Measurements from ENCODE around the gene TP53I13. TPM values are rescaled to one million over a fixed set of nuclear protein-coding genes. Genes with fewer than 3 reads are reported as not detected.
"Not testable (repeated sequence)": the region's sequence is repeated elsewhere in the genome, so short reads cannot be mapped to it uniquely, and the experiment has no call there.

The TP53I13 gene
- total and polyA plus RNA-seq, 2 donors from 2014 or later: 51.6 to 75.5 TPM

GRCh38 chr17:29557085-29557738 lies 11.3 kb upstream of the TP53I13 start:
- no peaks in the 10 kb centered on the region for H3K9me3 ChIP-seq (ENCODE audit: control insufficient read depth in 2 of 3, insufficient read depth in 1 of 3, low read length in 3 of 3)
- no peak for FAIRE-seq

GRCh38 chr17:29557739-29558116 lies 10.8 kb upstream of the TP53I13 start:
- no peak for FAIRE-seq
- Histone ChIP-seq H3K36me3 (ENCODE audit: control insufficient read depth in 2 of 3, insufficient read depth in 3 of 3, low read length in 3 of 3) (peaks cover 0 to 5% (median 4%) of the 10 kb centered on the region in 3 donors), H3K4me1 (ENCODE audit: control insufficient read depth in 2 of 3, insufficient read depth in 2 of 3, low read depth in 1 of 3, low read length in 3 of 3) (peaks cover 0 to 15% (median 11%) of the 10 kb centered on the region in 3 donors), H3K27ac (ENCODE audit: low read depth in 2 of 2, low read length in 2 of 2) (no peak overlapping the region), H3K4me3 (ENCODE audit: low read length in 3 of 3) (no peak overlapping the region), H3K9me3 (ENCODE audit: control insufficient read depth in 2 of 3, insufficient read depth in 1 of 3, low read length in 3 of 3) (no peaks in the 10 kb centered on the region), H3K9ac (ENCODE audit: low read length in 3 of 3) (no peak overlapping the region), H3K27me3 (ENCODE audit: control insufficient read depth, insufficient read depth, low read length) (no peaks in the 10 kb centered on the region)
- no peak for DNase-seq
- intact Hi-C loops (cut with DNase I): no loop called here
- TF ChIP-seq CTCF (IDR thresholded peaks at IDR 0.05; ENCODE audit: borderline replicate concordance, extremely low read depth, insufficient read depth): no peak

More at GRCh38 chr17:29557085-29557738, 11.3 kb upstream of the TP53I13 start:
- no peak for DNase-seq
- intact Hi-C loops (cut with DNase I): no loop called here
- no peak overlapping the region for H3K4me3 ChIP-seq (ENCODE audit: low read length in 3 of 3)
- no peaks in the 10 kb centered on the region for H3K27me3 ChIP-seq (ENCODE audit: control insufficient read depth, insufficient read depth, low read length)
- peaks cover 0 to 14% (median 11%) of the 10 kb centered on the region in 3 donors for H3K4me1 ChIP-seq (ENCODE audit: control insufficient read depth in 2 of 3, insufficient read depth in 2 of 3, low read depth in 1 of 3, low read length in 3 of 3)
- no peak for TF ChIP-seq CTCF (IDR thresholded peaks at IDR 0.05; ENCODE audit: borderline replicate concordance, extremely low read depth, insufficient read depth)
- peaks cover 0 to 5% (median 4%) of the 10 kb centered on the region in 3 donors for H3K36me3 ChIP-seq (ENCODE audit: control insufficient read depth in 2 of 3, insufficient read depth in 3 of 3, low read length in 3 of 3)
- no peak overlapping the region for H3K27ac ChIP-seq (ENCODE audit: low read depth in 2 of 2, low read length in 2 of 2)
- no peak overlapping the region for H3K9ac ChIP-seq (ENCODE audit: low read length in 3 of 3)

- H3K27me3 ChIP-seq (ENCODE audit: control insufficient read depth, insufficient read depth, low read length); intact Hi-C loops (cut with DNase I); FAIRE-seq; H3K36me3 ChIP-seq (ENCODE audit: control insufficient read depth in 2 of 3, insufficient read depth in 3 of 3, low read length in 3 of 3); DNase-seq; H3K9me3 ChIP-seq (ENCODE audit: control insufficient read depth in 2 of 3, insufficient read depth in 1 of 3, low read length in 3 of 3); H3K9ac ChIP-seq (ENCODE audit: low read length in 3 of 3); H3K4me3 ChIP-seq (ENCODE audit: low read length in 3 of 3); H3K27ac ChIP-seq (ENCODE audit: low read depth in 2 of 2, low read length in 2 of 2): not testable (repeated sequence)
- peaks cover 0 to 15% (median 11%) of the 10 kb centered on the region in 3 donors for H3K4me1 ChIP-seq (ENCODE audit: control insufficient read depth in 2 of 3, insufficient read depth in 2 of 3, low read depth in 1 of 3, low read length in 3 of 3)
Observed at GRCh38 chr17:29558139-29558538, 10.4 kb upstream of the TP53I13 start.

GRCh38 chr17:29559640-29560039 lies 8.9 kb upstream of the TP53I13 start:
- Histone ChIP-seq H3K4me3 (ENCODE audit: low read length in 3 of 3) (no peak overlapping the region), H3K27ac (ENCODE audit: low read depth in 2 of 2, low read length in 2 of 2) (no peak overlapping the region), H3K9me3 (ENCODE audit: control insufficient read depth in 2 of 3, insufficient read depth in 1 of 3, low read length in 3 of 3) (no peaks in the 10 kb centered on the region), H3K9ac (ENCODE audit: low read length in 3 of 3) (no peak overlapping the region), H3K36me3 (ENCODE audit: control insufficient read depth in 2 of 3, insufficient read depth in 3 of 3, low read length in 3 of 3) (peaks cover 0 to 5% (median 4%) of the 10 kb centered on the region in 3 donors), H3K4me1 (ENCODE audit: control insufficient read depth in 2 of 3, insufficient read depth in 2 of 3, low read depth in 1 of 3, low read length in 3 of 3) (peaks cover 0 to 19% (median 15%) of the 10 kb centered on the region in 3 donors), H3K27me3 (ENCODE audit: control insufficient read depth, insufficient read depth, low read length) (no peaks in the 10 kb centered on the region)
- no peak for DNase-seq
- intact Hi-C loops (cut with DNase I): no loop called here
- TF ChIP-seq CTCF (IDR thresholded peaks at IDR 0.05; ENCODE audit: borderline replicate concordance, extremely low read depth, insufficient read depth): no peak
- no peak for FAIRE-seq

All from kidney (tissue), 14 donors.